SK-N-SH (cell line): Measurements from ENCODE around the gene EPS8L2.

Source experiments
- MXI1 ChIP-seq: IDR thresholded peaks from 2 replicates; pipeline ENCODE4 v1.6.1; 2012; ENCODE audit warnings: mild to moderate bottlenecking, low read depth, low read length, improper control_type of control experiment
- SIN3A ChIP-seq: IDR thresholded peaks from 2 replicates; pipeline ENCODE4 v1.6.1; 2012; ENCODE audit warnings: low read depth, mild to moderate bottlenecking, low read length, moderate library complexity, borderline replicate concordance
- TCF12 ChIP-seq: IDR thresholded peaks from 2 replicates; pipeline ENCODE4 v1.4.0; 2012
- TF ChIP-seq, protein P1 (sequence below): fragments of 200-600 bp; sonication (generic); IDR thresholded peaks from 2 replicates; pipeline ENCODE4 v1.6.1; 2017; ENCODE audit warnings: antibody characterized with exemption, mild to moderate bottlenecking, moderate library complexity

DNA sequence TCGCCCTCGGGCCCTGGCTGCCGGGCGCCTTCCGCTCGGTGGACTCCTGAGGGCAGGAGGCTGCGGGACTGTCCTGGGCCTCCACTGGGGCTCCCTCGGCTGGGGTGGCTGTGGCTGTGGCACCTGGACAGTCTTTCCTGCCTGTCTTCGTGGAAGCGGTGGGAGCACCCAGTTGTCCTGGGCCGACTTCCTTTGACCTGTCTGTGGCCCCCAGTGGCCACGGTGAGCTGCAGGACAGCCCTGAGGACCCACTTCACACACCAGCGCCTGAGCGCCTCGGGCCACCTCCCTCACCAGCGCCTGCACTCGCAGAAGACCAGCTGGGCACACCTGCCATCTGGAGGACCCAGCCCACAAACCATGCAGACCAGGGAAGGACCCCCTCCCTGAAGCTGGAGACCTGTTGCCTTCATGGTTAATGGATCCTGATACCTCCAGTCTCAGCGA is 1.8 kb upstream of the EPS8L2 start:
- TF ChIP-seq, protein P1, sequence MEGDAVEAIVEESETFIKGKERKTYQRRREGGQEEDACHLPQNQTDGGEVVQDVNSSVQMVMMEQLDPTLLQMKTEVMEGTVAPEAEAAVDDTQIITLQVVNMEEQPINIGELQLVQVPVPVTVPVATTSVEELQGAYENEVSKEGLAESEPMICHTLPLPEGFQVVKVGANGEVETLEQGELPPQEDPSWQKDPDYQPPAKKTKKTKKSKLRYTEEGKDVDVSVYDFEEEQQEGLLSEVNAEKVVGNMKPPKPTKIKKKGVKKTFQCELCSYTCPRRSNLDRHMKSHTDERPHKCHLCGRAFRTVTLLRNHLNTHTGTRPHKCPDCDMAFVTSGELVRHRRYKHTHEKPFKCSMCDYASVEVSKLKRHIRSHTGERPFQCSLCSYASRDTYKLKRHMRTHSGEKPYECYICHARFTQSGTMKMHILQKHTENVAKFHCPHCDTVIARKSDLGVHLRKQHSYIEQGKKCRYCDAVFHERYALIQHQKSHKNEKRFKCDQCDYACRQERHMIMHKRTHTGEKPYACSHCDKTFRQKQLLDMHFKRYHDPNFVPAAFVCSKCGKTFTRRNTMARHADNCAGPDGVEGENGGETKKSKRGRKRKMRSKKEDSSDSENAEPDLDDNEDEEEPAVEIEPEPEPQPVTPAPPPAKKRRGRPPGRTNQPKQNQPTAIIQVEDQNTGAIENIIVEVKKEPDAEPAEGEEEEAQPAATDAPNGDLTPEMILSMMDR = no peak
- TF ChIP-seq TCF12 (no peak), MXI1 (no peak), SIN3A (no peak)
